Gastroesophageal sphincter (tissue), 4 donors: ENCODE measurements around the gene FBXO31. TPM values are rescaled to one million over a fixed set of nuclear protein-coding genes. Genes with fewer than 3 reads are reported as not detected.

ENCODE experiments used
- ATAC-seq: fragments of 150-250 bp; one replicate; pipeline ENCODE4 v1.9.1; 2016; ENCODE audit warnings: mild to moderate bottlenecking, moderate library complexity
- H3K27ac ChIP-seq, 4 donors: fragments of 200-600 bp; sonication (generic) in 3 of 4; 1 replicate in 3 of 4; 2 replicates in 1 of 4; pipeline ENCODE4 v1.5.1; 2016 to 2019
- H3K27me3 ChIP-seq: fragments of 200-600 bp; sonication (generic); one replicate; pipeline ENCODE4 v1.5.1; 2019
- H3K36me3 ChIP-seq, 2 donors: fragments of 200-600 bp; sonication (generic); one replicate each; pipeline ENCODE4 v1.5.1; 2019; ENCODE audit warnings: control low read depth in 1 of 2
- H3K4me1 ChIP-seq, 3 donors: fragments of 200-600 bp; sonication (generic); 1 replicate in 2 of 3; 2 replicates in 1 of 3; pipeline ENCODE4 v1.5.1; 2016 to 2019; ENCODE audit warnings: control low read depth in 2 of 3
- H3K4me3 ChIP-seq, 2 donors: fragments of 200-600 bp; sonication (generic); one replicate each; pipeline ENCODE4 v1.5.1; 2019; ENCODE audit warnings: mild to moderate bottlenecking in 1 of 2, moderate library complexity in 1 of 2
- H3K9me3 ChIP-seq, 3 donors: fragments of 200-600 bp; sonication (generic); one replicate each; pipeline ENCODE4 v1.5.1; 2017 to 2019; ENCODE audit warnings: control low read depth in 2 of 3
- EP300 ChIP-seq: sonication (generic); formaldehyde crosslinking; IDR thresholded peaks from one replicate; pipeline ENCODE4 v1.6.1; 2017; ENCODE audit warnings: antibody characterized with exemption, mild to moderate bottlenecking
- POLR2A ChIP-seq, 2 donors: fragments of 450-650 bp; IDR thresholded peaks; one replicate each; pipeline ENCODE4 v1.6.1; 2017; ENCODE audit warnings: antibody characterized with exemption in 2 of 2, mild to moderate bottlenecking in 2 of 2, moderate library complexity in 1 of 2
- POLR2AphosphoS5 ChIP-seq: sonication (generic); formaldehyde crosslinking; IDR thresholded peaks from one replicate; pipeline ENCODE4 v1.6.1; 2017; ENCODE audit warnings: antibody characterized with exemption
- WGBS, 2 donors: methylation state at CpG; one replicate each; pipeline ENCODE4 v1.1.5; 2018; ENCODE audit warnings: low coverage in 1 of 2; 5-methylcytosine and 5-hydroxymethylcytosine counted together
- total RNA-seq, 4 donors: library from RNA; depleted of rRNA; stranded (reverse); fragments of >200 nt; gene quantifications; one replicate each; pipeline ENCODE4 v1.1.0, GENCODE V29; 2016
- TF ChIP-seq, protein P1 (sequence below), 4 experiments: fragments of 200-600 bp in 2 of 4; fragments of 450-650 bp in 2 of 4; sonication (generic) in 1 of 4; IDR thresholded peaks; one replicate each; pipeline ENCODE4 v1.5.1; 2017 to 2019; ENCODE audit warnings: antibody characterized with exemption in 4 of 4, mild to moderate bottlenecking in 2 of 4, moderate library complexity in 2 of 4

Gene FBXO31
- total RNA-seq, 4 donors from 2014 or later: 69.2 to 141 (median 85.1) TPM

DNA sequence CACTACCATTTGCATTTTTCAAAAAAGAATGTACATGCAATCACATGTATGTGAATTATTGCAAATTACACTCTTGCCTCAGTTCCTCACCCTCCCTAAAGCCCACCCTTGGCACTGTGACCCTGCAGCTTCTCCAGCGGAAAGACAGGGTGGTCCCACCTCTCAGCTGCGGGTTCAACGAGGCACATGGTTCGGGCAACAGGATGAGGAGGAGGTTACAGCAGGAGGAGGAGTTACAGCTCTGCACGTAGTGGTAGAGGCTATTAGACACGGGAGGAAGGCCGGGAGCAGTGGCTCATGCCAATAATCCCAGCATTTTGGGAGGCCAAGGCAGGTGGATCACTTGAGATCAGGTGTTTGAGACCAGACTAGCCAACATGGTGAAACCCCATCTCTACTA is 71.6 kb downstream of the FBXO31 start:
- WGBS, 2 donors: 76 to 100% methylated on average over 2 to 5 of the region's 7 CpGs
- TF ChIP-seq POLR2AphosphoS5 (no peak), EP300 (no peak), POLR2A (IDR thresholded peaks at IDR 0.05) (no peak)
- TF ChIP-seq, protein P1, sequence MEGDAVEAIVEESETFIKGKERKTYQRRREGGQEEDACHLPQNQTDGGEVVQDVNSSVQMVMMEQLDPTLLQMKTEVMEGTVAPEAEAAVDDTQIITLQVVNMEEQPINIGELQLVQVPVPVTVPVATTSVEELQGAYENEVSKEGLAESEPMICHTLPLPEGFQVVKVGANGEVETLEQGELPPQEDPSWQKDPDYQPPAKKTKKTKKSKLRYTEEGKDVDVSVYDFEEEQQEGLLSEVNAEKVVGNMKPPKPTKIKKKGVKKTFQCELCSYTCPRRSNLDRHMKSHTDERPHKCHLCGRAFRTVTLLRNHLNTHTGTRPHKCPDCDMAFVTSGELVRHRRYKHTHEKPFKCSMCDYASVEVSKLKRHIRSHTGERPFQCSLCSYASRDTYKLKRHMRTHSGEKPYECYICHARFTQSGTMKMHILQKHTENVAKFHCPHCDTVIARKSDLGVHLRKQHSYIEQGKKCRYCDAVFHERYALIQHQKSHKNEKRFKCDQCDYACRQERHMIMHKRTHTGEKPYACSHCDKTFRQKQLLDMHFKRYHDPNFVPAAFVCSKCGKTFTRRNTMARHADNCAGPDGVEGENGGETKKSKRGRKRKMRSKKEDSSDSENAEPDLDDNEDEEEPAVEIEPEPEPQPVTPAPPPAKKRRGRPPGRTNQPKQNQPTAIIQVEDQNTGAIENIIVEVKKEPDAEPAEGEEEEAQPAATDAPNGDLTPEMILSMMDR (IDR thresholded peaks at IDR 0.05): no peak
- Histone ChIP-seq H3K9me3 (peaks cover 0 to 12% (median 0%) of the 10 kb centered on the region in 3 donors), H3K27me3 (no peaks in the 10 kb centered on the region), H3K36me3 (no peaks in the 10 kb centered on the region), H3K27ac (no peak overlapping the region), H3K4me3 (no peak overlapping the region), H3K4me1 (peaks cover 0 to 4% (median 0%) of the 10 kb centered on the region in 3 donors)
- no peak for ATAC-seq

- H3K9me3 ChIP-seq: peaks cover 0 to 12% (median 0%) of the 10 kb centered on the region in 3 donors
- no peaks in the 10 kb centered on the region for H3K27me3 ChIP-seq
- WGBS, 2 donors: 73 to 100% methylated on average over 2 of the region's 5 CpGs
- H3K27ac ChIP-seq: no peak overlapping the region
- no peak overlapping the region for H3K4me3 ChIP-seq
- H3K4me1 ChIP-seq: peaks cover 0 to under 1% (median 0%) of the 10 kb centered on the region in 3 donors
- no peak for ATAC-seq
- no peak for TF ChIP-seq POLR2A (IDR thresholded peaks at IDR 0.05)
- TF ChIP-seq, protein P1 (IDR thresholded peaks at IDR 0.05): no peak
- TF ChIP-seq POLR2AphosphoS5: no peak
- TF ChIP-seq EP300: no peak
- no peaks in the 10 kb centered on the region for H3K36me3 ChIP-seq
These were observed 72.2 kb downstream of the FBXO31 start for GRCh38 chr16:87311387-87311786.

GRCh38 chr16:87310610-87311009 is 73.0 kb downstream of the FBXO31 start:
- Histone ChIP-seq H3K4me3 (no peak overlapping the region), H3K27ac (no peak overlapping the region), H3K36me3 (no peaks in the 10 kb centered on the region), H3K4me1 (peaks cover 0 to 2% (median 0%) of the 10 kb centered on the region in 3 donors), H3K27me3 (peaks cover 3% of the 10 kb centered on the region), H3K9me3 (peaks cover 0 to 12% (median 0%) of the 10 kb centered on the region in 3 donors)
- 76 to 82% methylated on average over 2 to 4 of the region's 7 CpGs for WGBS, 2 donors
- TF ChIP-seq, protein P1 (IDR thresholded peaks at IDR 0.05): no peak
- TF ChIP-seq POLR2A (IDR thresholded peaks at IDR 0.05) (no peak), POLR2AphosphoS5 (no peak), EP300 (no peak)
- no peak for ATAC-seq

DNA sequence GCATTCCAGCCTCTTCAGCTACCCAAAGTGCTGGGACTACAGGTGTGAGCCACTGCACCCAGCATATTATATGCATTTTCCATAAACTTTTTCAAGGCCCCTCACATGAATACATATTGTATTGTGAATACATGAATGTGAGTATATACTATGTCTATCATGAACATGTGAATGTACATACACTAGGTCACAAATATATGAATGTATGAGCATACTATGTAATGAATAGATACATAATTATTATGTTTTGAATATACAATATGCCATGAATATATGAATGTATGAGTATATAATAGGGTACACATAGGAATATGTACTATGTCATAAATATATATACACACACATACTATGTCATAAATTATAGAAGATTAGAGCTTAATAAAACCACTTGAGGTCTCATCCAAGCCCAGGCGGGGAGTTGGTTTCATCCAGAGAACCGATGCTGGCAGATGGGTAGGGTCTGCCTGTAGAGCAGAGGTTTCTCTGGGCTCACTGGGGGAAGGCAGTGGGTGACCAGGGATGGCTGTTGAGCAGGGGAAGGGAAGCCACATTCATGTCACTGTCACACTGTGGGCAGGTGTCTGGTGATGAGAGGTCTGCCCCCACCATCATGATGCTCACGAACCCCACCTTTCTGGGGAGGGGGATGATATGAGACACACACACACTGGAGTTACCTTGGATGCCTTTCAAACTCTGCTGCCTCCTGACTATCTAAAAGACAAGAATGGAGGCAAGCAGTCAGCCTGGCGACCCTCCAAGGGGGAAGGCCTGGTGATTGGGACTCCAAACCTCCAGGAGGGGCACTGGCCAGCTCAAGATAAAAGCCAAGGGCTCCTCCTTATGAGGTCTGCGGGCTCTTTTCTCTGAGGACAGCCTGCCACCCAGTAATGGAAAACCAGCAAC is 73.7 kb downstream of the FBXO31 start:
- H3K27me3 ChIP-seq: peaks cover 10% of the 10 kb centered on the region
- H3K4me1 ChIP-seq: peaks cover 0 to 4% (median 0%) of the 10 kb centered on the region in 3 donors
- WGBS, 2 donors: 70 to 71% methylated on average over 4 of the region's 5 CpGs
- no peak overlapping the region for H3K4me3 ChIP-seq
- H3K9me3 ChIP-seq: peaks cover 0 to 12% (median 0%) of the 10 kb centered on the region in 3 donors
- H3K36me3 ChIP-seq: no peaks in the 10 kb centered on the region
- TF ChIP-seq POLR2A (IDR thresholded peaks at IDR 0.05) (no peak), POLR2AphosphoS5 (no peak), EP300 (no peak)
- TF ChIP-seq, protein P1 (IDR thresholded peaks at IDR 0.05): no peak
- no peak overlapping the region for H3K27ac ChIP-seq
- no peak for ATAC-seq
